SK-N-SH (cell line): ENCODE data around the gene MYD88.

ENCODE experiments used
- CHD2 ChIP-seq: fragments of 150-350 bp; IDR thresholded peaks from 2 replicates; pipeline ENCODE4 v1.6.1; 2018; ENCODE audit warnings: low read length; ENCODE audit not compliant: partially characterized antibody
- TF ChIP-seq, protein P1 (sequence below): fragments of 200-600 bp; sonication (generic); IDR thresholded peaks from 2 replicates; pipeline ENCODE4 v1.6.1; 2017; ENCODE audit warnings: antibody characterized with exemption, mild to moderate bottlenecking, moderate library complexity

DNA sequence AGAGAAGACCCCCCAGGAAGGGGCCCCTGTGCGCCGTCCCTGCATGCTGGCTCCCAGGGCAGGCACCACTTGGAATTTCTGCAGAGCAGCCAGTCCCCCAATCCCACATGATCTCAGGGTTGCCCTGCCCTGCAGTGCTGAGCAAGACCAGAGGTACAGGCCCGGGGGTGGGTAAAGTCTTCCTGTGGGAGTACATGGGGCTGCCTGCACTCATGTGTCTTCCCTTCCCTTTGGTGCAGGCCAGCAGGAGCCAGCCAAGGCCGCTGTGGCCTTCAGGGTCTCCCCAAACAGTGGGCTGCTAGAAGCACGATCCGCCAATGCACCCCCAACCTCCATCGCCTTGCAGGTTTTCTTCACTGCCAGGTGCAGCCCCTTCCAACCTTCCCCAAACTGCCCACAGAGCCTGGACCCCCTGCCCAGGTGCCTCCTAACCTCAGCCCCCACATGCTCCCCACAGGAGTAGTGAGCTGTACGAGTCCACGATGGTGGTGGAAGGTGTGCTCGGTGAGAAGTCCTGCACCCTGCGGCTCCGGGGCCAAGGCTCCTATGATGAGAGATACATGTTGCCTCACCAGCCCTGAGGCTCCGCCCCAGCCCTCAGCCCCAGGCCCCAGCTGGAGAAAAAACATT lies 16.5 kb upstream of the MYD88 start:
- TF ChIP-seq, protein P1, sequence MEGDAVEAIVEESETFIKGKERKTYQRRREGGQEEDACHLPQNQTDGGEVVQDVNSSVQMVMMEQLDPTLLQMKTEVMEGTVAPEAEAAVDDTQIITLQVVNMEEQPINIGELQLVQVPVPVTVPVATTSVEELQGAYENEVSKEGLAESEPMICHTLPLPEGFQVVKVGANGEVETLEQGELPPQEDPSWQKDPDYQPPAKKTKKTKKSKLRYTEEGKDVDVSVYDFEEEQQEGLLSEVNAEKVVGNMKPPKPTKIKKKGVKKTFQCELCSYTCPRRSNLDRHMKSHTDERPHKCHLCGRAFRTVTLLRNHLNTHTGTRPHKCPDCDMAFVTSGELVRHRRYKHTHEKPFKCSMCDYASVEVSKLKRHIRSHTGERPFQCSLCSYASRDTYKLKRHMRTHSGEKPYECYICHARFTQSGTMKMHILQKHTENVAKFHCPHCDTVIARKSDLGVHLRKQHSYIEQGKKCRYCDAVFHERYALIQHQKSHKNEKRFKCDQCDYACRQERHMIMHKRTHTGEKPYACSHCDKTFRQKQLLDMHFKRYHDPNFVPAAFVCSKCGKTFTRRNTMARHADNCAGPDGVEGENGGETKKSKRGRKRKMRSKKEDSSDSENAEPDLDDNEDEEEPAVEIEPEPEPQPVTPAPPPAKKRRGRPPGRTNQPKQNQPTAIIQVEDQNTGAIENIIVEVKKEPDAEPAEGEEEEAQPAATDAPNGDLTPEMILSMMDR: no peak
- no peak for TF ChIP-seq CHD2
